ENCODE measurements around the gene ATP9B.
"Not testable (repeated sequence)": the region's sequence is repeated elsewhere in the genome, so short reads cannot be mapped to it uniquely, and the experiment has no call there.

Gene ATP9B

GRCh38 chr18:79367480-79367879, 298.3 kb downstream of the ATP9B start:
- no peak for DNase-seq (ENCODE audit: low read depth)

DNA sequence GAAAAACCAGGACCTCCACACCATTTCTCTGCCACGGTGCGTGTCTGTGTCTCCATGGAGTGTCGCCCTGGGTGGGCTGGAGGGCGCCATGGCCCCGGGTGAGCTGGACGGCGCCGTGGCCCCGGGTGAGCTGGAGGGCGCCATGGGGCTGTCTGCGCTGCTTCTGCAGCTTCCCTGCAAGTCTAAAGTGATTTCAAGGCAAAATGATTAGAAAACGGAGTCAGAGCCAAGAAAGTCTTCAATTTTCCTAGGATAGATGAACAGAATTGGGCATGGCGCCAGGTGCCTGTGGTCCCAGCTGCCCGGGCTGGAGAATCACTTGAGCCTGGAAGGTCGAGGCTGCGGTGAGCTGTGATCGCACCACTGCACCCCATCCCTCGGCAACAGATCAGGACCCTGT, 298.8 kb downstream of the ATP9B start:
- no peak for DNase-seq (ENCODE audit: low read depth)
- no peak overlapping the region for H3K4me3 ChIP-seq (ENCODE audit: low read depth, low read length)

More at GRCh38 chr18:79367480-79367879, 298.3 kb downstream of the ATP9B start:
- H3K4me3 ChIP-seq (ENCODE audit: low read depth, low read length) = no peak overlapping the region

- DNase-seq (ENCODE audit: low read depth) = no peak
- no peak overlapping the region for H3K4me3 ChIP-seq (ENCODE audit: low read depth, low read length)
These were observed 299.5 kb downstream of the ATP9B start for GRCh38 chr18:79368681-79369080.

GRCh38 chr18:79371561-79372121, 302.4 kb downstream of the ATP9B start:
- H3K4me3 ChIP-seq (ENCODE audit: low read depth, low read length) = no peak overlapping the region
- DNase-seq (ENCODE audit: low read depth) = no peak

- H3K4me3 ChIP-seq (ENCODE audit: low read depth, low read length) = no peak overlapping the region
- DNase-seq (ENCODE audit: low read depth) = no peak
These were observed 303.3 kb downstream of the ATP9B start for GRCh38 chr18:79372461-79372860.

- no peak for DNase-seq (ENCODE audit: low read depth)
- no peak overlapping the region for H3K4me3 ChIP-seq (ENCODE audit: low read depth, low read length)
These were observed 303.8 kb downstream of the ATP9B start for GRCh38 chr18:79372991-79373390.

- no peak overlapping the region for H3K4me3 ChIP-seq (ENCODE audit: low read depth, low read length)
- no peak for DNase-seq (ENCODE audit: low read depth)
These were observed 304.5 kb downstream of the ATP9B start for GRCh38 chr18:79373736-79374135.

DNA sequence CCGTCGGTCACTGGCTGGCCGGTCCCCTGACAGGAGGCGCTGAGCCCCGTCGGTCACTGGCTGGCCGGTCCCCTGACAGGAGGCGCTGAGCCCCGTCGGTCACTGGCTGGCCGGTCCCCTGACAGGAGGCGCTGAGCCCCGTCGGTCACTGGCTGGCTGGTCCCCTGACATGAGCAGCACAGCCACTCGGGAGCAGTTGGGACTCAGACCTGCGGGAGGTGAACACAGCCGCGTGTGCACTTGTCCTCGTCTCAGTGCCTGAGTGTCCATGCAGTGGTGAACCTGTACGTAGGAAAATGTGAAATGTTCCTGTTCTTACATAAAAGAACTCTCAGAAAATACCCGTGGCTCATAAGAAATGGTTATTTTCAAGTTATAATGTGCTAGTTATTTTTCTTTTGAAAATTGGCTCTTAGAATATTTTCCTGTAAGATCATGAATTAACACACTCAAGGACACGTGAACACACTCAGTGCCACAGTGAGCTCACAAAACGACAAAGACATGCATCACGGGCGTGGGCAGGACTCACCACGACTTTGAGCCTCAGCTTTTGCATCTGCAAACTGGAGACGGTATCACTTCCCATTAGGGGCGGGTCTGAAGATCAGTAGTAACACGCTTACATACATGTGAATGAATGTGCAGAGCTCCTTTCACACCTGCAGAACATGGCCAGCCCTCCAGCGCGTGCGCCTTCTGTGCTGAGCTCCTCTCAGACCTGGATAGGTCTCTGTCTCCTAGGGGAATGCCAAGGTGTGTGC, 305.4 kb downstream of the ATP9B start:
- DNase-seq (ENCODE audit: low read depth) = no peak
- H3K4me3 ChIP-seq (ENCODE audit: low read depth, low read length) = no peak overlapping the region

DNA sequence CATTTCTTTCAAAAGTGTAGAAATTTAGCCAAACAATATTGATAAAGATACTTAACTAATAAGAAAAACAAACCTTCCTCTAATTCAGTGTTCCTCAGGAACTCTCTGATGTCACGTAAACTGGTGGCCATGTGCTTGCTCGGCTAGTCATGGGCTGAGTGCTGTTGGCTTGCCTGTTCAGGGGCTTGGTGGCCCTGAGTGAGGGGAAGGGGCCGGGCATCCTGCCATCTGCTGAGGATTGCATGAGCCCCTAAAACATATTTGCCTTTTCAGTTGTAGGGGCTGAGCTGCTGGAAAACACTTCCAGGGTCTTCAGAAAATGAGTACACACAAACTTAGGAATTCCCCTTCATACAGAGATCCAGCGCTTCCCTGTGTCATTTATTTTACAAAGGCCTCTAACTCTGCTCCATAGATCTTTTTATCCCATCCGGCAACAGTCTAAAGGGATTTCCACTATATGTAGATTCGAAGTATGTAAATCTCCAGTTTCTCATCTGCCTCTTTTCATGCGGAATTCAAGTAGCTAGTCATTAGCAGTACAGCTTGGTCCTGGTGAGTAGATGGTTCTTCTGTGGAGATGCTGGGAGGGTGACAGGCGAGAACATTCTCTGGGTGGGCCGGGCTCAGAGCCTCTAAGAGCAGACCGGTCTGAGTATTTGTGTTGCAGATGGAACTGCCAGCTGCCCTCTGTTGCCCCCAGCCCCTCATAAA, 306.4 kb downstream of the ATP9B start:
- DNase-seq (ENCODE audit: low read depth) = no peak
- H3K4me3 ChIP-seq (ENCODE audit: low read depth, low read length) = no peak overlapping the region

- not testable (repeated sequence) for H3K4me3 ChIP-seq (ENCODE audit: low read depth, low read length); DNase-seq (ENCODE audit: low read depth)
These were observed 307.5 kb downstream of the ATP9B start for GRCh38 chr18:79376661-79377060.

DNA sequence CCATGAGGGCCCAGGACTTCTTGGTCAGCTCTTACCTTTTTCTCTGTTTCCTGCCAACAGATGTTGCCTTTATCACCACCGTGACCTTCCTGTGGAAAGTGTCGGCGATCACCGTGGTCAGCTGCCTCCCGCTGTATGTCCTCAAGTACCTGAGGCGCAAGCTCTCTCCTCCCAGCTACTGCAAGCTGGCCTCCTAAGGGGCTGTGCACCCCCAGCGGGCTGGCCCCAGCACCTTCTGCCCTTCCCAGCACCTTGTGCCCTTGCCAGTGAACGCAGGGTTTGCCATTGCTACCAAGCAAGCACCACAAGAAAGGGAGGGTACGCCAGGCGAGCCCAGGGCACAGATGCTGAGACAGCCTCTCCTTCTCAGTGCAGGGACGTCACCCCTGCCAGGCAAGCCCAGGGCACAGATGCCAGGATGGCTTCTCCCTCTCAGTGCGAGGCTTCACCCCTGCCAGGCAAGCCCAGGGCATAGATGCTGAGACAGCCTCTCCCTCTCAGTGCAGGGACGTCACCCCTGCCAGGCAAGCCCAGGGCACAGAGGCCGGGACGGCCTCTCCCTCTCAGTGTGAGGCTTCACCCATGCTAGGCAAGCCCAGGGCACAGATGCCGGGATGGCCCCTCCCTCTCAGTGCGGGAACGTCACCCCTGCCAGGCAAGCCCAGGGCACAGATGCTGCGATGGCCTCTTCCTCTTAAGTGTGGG, 308.1 kb downstream of the ATP9B start:
- DNase-seq (ENCODE audit: low read depth) = no peak
- H3K4me3 ChIP-seq (ENCODE audit: low read depth, low read length) = no peak overlapping the region

DNA sequence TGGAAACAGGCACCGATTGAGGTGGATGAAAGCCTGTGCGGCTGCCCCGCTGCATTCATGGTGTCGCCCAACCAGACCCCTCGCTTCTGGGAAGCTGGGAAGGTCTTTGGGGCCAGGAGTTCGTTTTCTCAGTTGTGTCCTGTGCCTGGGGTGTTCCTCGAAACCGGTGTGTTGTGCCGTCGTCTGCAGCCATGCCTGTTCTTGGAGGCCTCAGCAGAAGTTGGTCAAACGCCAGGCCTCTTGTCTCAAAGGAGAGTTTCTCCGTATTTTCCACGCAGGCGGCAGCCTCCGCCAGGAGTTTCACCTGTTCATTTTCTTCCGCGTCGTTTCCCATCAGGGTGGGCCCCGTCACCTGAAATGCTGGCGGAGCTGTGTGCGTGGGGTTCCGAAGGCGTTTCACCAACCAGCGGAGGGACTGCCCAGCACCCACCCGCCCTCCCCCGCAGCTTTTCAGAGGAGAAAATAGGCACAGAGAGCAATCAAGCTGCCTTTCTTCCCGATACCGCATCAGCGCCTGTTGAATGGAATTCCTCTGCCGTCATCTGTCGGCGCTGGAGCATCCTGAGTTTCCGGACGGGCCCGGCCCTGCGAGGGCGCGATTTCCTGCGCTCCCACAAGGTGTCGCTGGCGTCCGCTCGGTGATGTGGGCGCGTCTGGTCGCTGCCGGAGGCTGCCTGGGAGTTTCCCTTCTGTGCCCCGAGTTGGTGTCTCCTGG, 309.5 kb downstream of the ATP9B start:
- H3K4me3 ChIP-seq (ENCODE audit: low read depth, low read length) = no peak overlapping the region
- DNase-seq (ENCODE audit: low read depth) = no peak

GRCh38 chr18:79379251-79379905, 310.2 kb downstream of the ATP9B start:
- H3K4me3 ChIP-seq (ENCODE audit: low read depth, low read length) = no peak overlapping the region
- no peak for DNase-seq (ENCODE audit: low read depth)

DNA sequence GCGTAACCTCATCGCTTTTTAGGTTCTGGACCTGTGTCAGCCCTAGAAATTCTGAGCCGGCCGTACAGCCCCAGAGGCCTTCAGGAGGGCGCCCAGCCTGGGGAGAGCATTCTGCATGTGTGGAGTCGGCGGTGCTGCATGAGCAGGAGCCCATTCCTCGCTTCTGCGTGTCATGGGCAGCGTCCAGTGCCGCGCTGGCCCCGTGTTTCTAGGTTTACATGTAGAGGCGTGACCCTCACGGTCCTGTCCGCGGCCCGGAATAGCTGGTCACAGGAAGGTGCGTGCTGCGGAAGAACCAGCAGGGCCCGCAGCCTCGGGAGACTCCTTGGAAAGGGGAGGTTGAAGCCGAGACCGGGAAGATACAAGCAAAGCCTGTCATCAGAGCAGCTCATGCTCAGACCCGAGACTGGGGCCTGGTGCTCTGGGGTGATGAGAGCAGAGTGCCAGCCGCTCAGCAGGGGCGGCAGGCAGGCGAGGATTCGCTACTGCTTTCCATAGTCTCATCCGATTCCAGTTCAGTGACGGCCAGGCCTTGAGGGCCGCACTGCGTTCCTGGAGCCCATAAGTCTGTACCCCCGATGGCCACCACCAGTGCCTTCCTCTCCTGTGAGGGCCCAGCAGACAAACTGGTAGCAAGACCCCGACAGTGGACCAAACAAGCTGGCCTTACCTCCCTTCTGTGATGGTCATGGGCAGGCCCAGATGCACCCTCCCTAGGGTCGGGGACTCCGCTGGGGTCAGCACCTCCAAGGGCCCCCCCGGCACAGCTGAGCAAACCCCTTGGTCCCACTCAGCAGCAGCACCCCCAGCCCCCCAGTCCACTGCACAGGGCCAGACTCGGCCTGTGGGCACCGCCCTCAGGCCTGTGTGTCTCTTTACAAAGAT, 311.0 kb downstream of the ATP9B start:
- no peak for DNase-seq (ENCODE audit: low read depth)
- no peak overlapping the region for H3K4me3 ChIP-seq (ENCODE audit: low read depth, low read length)

GRCh38 chr18:79380816-79381806, 311.9 kb downstream of the ATP9B start:
- H3K4me3 ChIP-seq (ENCODE audit: low read depth, low read length) = no peak overlapping the region
- no peak for DNase-seq (ENCODE audit: low read depth)

GRCh38 chr18:79381811-79382311, 312.7 kb downstream of the ATP9B start:
- H3K4me3 ChIP-seq (ENCODE audit: low read depth, low read length) = no peak overlapping the region
- no peak for DNase-seq (ENCODE audit: low read depth)

Data from skeletal muscle cell (primary cell).